ENCODE results near the gene NUBP1. TPM values are rescaled to one million over a fixed set of nuclear protein-coding genes. Genes with fewer than 3 reads are reported as not detected.

Gene NUBP1
- total and polyA plus RNA-seq, 7 donors = 24.7 to 74.7 (median 29.6) TPM

- Histone ChIP-seq H3K27me3 (ENCODE audit: insufficient read depth in 3 of 3, low read length in 2 of 3) (no peaks in the 10 kb centered on the region), H3K9me3 (no peaks in the 10 kb centered on the region), H3K27ac (no peak overlapping the region), H3K36me3 (ENCODE audit: insufficient read depth in 1 of 2, low read depth in 1 of 2) (peaks cover 4 to 97% of the 10 kb centered on the region in 2 donors), H3K4me1 (no peaks in the 10 kb centered on the region), H3K4me3 (no peak overlapping the region)
- no peak for DNase-seq
- intact Hi-C loops (cut with DNase I) = loop anchor here in 1 of 2 donors (5.0 kb wide), 1 partner anchor 52 kb away; no protein-coding TSS in a partner anchor
- no peak for ATAC-seq
- TF ChIP-seq CTCF (IDR thresholded peaks at IDR 0.05) = no peak
- WGBS, 3 donors = 92 to 95% (median 93%) methylated on average over 4 of the region's 4 CpGs
Observed at GRCh38 chr16:10754941-10755340, 11.3 kb downstream of the NUBP1 start.

- Histone ChIP-seq H3K27me3 (ENCODE audit: insufficient read depth in 3 of 3, low read length in 2 of 3) (no peaks in the 10 kb centered on the region), H3K4me3 (no peak overlapping the region), H3K4me1 (no peaks in the 10 kb centered on the region), H3K9me3 (no peaks in the 10 kb centered on the region), H3K36me3 (ENCODE audit: insufficient read depth in 1 of 2, low read depth in 1 of 2) (peaks cover 8 to 97% of the 10 kb centered on the region in 2 donors), H3K27ac (no peak overlapping the region)
- DNase-seq (no peak), ATAC-seq (no peak)
- intact Hi-C loops (cut with DNase I) = loop anchor here in 1 of 2 donors (5.0 kb wide), 1 partner anchor 51 kb away; no protein-coding TSS in a partner anchor
- TF ChIP-seq CTCF (IDR thresholded peaks at IDR 0.05) = no peak
- WGBS, 3 donors = 67 to 72% (median 71%) methylated on average over 6 of the region's 6 CpGs
Observed at GRCh38 chr16:10756574-10756973, 12.9 kb downstream of the NUBP1 start.

GRCh38 chr16:10760858-10761257 is 17.2 kb downstream of the NUBP1 start:
- WGBS, 3 donors = 85 to 91% (median 89%) methylated on average over 3 of the region's 3 CpGs
- intact Hi-C loops (cut with DNase I) = loop anchor here in 1 of 2 donors (10.0 kb wide), 1 partner anchor 144 kb away; no protein-coding TSS in a partner anchor
- H3K36me3 ChIP-seq (ENCODE audit: insufficient read depth in 1 of 2, low read depth in 1 of 2) = peaks cover 12 to 92% of the 10 kb centered on the region in 2 donors
- no peak overlapping the region for H3K4me3 ChIP-seq
- no peak for TF ChIP-seq CTCF (IDR thresholded peaks at IDR 0.05)
- no peaks in the 10 kb centered on the region for H3K27me3 ChIP-seq (ENCODE audit: insufficient read depth in 3 of 3, low read length in 2 of 3)
- no peaks in the 10 kb centered on the region for H3K9me3 ChIP-seq
- no peak overlapping the region for H3K27ac ChIP-seq
- no peak for ATAC-seq
- no peaks in the 10 kb centered on the region for H3K4me1 ChIP-seq
- no peak for DNase-seq

- H3K36me3 ChIP-seq (ENCODE audit: insufficient read depth in 1 of 2, low read depth in 1 of 2) = peaks cover 12 to 92% of the 10 kb centered on the region in 2 donors
- no peaks in the 10 kb centered on the region for H3K27me3 ChIP-seq (ENCODE audit: insufficient read depth in 3 of 3, low read length in 2 of 3)
- no peak for TF ChIP-seq CTCF (IDR thresholded peaks at IDR 0.05)
- DNase-seq = no peak
- ATAC-seq = no peak
- no peaks in the 10 kb centered on the region for H3K9me3 ChIP-seq
- H3K4me1 ChIP-seq = no peaks in the 10 kb centered on the region
- H3K27ac ChIP-seq = no peak overlapping the region
- H3K4me3 ChIP-seq = no peak overlapping the region
- WGBS, 3 donors = 91 to 95% (median 94%) methylated on average over 8 of the region's 8 CpGs
- intact Hi-C loops (cut with DNase I) = loop anchor here in 1 of 2 donors (10.0 kb wide), 1 partner anchor 143 kb away; no protein-coding TSS in a partner anchor
Observed at GRCh38 chr16:10761373-10761772, 17.7 kb downstream of the NUBP1 start.
